GM21515 (cell line): ENCODE results near the gene SH3RF3.

Experiments used
- ATAC-seq: cut with Tn5 transposase; IDR thresholded peaks from one replicate; pipeline ENCODE4 v1.9.1; 2021; ENCODE audit not compliant: unreplicated experiment

SH3RF3 gene

DNA sequence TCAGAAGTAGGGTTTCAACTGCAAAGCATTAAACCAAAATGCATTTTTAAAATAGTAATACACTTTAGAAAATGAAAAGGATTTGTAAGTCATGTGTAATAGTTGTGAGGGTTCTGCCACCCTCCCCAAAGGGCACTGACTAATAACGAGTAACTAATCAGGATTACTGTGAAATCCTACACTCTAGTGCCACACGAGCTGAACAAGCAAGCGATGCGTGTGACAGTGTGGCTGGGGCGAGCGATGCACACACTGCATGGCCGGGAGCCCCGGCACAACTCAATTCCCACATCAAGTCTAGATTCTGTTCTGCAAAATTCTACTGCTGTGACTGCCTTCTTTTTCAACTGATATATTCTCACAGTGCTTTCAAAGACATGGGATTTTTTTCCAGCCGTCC, 328.4 kb downstream of the SH3RF3 start:
- ATAC-seq, result no peak

DNA sequence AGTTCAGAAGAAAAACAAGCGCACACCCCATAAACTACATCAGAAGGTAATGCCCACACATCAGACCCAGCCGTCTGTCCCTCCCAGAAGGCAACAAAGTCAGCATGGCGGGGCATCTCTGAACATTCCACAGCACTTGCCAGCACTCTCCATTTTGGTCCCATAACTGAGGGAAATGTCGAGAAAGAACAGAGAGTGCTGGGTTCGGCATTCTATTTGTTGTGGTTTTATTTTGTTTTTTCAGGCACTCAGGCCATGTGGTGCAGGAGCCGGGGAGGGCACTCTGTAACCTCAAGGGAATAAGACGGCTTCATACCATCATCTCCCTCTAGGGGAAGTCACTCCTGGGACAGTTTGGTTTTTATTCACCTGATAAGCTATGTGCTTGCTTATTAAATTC, 328.8 kb downstream of the SH3RF3 start:
- no peak for ATAC-seq

DNA sequence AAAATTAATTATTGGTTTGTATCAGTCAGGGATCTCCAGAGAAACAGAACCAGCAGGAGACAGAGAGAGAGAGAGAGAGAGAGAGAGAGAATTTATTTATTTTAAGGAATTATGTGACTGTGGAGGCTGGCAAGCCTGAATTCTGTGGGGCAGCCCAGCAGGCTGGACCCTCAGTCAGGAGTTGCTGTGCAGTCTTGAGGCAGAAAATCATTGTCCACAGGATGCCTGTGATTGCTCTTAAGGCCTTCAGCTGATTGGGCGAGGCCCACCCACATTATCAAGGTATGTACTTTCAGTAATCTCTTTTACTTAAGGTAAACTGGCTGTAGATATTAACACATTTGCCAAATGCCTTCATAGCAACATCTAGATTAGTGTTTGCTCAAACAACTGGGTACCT, 329.5 kb downstream of the SH3RF3 start:
- no peak for ATAC-seq

DNA sequence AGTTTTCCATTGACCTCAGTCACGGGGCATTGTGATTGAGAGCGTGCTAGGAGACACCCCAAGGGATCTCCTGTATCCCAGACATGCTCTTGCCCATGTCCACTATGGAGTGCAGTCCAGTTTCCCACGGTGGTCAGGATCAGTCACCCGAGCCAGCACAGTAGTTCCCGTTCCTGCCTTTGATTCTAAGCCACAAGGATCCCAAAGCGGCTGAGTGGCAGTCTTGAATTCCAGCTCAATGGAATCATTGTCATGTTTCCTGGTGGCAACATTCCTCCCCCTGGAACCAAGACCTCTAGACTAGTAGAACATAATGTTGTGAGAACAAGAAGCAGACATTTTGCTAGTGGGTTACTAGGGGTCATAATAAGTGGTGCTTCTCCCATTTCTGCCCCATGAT, 330.5 kb downstream of the SH3RF3 start:
- ATAC-seq, result no peak

DNA sequence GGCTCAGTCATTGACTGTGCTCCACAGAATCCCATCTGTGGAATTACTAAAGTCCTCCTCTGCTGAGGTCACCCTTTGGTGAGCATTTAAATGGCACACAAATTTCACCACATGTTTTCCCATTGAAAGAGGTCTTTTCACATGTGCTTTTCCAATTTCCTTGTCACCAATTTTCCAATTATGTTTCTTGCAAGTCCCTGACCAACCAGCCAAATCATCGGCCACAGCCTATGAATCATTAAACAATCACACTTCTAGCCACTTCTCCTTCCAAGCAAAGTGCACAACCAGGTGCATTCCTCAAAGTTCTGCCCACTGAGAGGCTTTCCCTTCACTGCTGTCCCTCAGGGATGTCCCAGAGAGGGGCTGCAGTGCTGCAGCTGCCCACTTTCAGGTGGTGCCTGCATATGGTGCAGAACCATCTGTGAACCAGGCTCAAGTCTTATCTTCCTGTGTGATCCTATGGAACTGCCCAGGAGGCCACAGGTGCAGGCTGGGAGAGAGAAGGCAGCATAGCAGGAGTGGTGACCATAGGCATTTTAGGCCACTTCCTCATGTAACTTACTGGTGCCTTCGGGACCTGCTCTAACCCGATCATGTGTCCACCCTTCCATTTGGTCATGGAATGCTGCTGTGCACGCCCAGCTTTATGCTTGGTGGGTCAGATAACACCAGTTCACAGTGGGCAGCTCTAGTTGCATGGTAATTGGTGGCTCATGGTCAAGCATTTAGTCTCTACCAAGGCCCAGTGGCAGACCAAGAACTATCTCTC, 331.7 kb downstream of the SH3RF3 start:
- ATAC-seq, result no peak

DNA sequence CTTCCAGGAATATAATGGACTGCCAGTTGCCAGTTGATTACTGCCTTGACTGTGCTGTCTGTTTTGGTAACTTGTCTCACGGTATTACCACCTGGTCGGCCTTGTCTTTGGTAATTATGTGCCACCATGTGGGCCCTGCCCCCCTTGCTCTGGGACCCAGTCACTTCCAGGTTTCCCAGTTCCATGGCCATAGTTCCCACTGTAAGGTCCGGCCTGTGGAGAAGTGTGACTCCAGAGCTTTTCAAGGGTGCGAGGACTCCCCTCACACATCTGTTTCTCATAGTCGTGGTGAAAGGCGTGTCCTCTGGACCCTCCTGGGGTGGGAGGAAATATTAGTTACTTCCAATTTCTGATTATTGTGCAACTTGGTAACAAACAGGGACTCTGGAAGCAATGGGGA, 334.2 kb downstream of the SH3RF3 start:
- no peak for ATAC-seq

DNA sequence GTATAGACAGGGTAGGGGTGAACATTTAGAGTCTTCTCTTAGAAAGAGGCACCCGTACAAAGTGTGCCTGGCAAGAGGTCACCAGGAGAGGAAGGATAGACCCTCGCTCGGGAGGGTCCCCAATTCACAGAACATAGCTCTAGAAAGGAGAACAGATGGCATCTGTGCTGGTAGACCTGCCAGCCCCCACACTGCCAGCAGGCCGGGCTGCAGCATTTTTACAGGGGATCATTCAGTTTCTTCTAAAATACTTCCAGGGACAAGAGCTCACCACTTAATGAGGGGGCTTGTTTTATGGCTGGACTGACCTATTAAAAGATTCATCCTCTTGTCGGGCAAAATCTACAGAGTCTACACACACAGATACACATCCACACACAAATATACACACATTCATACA, 334.9 kb downstream of the SH3RF3 start:
- no peak for ATAC-seq

DNA sequence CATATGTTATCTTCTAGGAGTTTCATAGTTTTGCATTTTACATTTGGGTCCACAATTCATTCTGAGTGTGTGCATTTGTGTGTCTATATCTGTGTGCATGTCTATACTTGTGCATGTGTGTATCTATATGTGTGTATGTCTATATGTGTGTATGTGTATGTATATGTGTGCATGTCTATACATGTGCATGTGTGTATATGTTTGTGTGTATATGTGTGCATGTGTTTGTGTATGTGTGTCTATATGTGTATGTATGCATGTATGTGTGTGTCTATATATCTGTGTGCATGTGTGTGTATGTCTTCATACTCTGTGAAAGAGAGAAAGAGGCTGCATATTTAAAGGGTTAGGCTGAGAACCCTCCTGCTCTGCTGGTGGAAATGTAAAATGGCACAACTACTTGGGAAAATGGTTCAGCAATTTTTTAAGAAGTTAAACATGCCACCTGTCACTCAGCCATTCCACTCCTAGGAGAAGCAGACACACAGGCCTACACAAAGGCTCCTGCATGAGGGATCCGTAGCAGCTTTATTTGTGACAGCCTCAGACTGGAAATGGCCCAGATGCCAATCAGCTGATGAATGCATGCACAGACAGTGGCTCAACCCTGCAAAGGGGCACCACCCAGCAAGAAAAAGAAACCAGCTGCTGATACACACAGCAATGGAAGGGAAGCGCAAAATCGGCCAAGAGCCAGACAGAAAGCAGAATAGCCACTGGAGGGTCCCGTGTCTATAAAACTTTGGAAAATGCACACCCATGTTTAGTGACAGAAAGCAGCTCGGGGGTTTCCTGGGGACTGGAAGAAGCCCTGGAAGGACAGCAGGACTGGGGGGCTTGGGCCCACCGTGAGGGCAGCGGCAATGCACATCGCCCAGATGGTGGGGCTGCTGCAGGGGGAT, 337.9 kb downstream of the SH3RF3 start:
- no peak for ATAC-seq

DNA sequence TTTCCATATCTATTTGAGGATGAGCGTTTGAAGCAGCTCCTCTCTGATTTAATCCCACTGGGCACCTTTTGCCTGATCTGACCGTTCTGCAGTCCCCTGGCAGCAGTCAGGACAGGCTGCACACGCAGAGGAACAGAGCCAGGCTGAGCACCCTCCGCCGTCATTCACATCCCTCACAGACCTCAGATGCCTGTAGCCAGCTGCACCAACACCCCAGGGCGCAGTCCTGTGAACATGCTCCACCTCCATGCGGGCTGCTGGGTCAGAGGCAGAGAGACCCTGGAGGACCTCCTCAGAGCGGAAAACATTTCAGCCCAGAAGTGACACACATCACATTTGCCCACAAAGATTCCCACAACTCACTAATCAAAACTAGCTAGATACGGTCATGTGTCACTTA, 338.7 kb downstream of the SH3RF3 start:
- no peak for ATAC-seq

DNA sequence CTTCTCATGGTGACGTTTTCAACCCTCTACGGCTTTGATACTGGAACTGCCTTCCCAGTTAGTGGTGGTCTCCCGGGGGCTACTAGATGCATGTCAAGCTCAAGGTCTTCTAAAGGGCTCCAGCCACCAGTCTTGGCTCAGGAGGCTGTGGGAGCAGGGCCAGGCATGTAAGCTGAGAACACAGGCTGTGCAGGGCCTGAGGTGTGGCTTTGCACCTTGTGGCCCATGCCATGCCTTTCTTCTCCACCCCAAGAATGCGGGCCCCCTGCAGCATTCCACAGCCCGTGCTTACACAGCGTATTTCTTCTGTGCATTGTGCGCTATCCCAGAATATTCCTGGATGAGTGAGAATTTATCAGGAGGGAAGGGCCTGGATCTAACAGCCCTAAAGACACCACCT, 339.9 kb downstream of the SH3RF3 start:
- ATAC-seq, result no peak

DNA sequence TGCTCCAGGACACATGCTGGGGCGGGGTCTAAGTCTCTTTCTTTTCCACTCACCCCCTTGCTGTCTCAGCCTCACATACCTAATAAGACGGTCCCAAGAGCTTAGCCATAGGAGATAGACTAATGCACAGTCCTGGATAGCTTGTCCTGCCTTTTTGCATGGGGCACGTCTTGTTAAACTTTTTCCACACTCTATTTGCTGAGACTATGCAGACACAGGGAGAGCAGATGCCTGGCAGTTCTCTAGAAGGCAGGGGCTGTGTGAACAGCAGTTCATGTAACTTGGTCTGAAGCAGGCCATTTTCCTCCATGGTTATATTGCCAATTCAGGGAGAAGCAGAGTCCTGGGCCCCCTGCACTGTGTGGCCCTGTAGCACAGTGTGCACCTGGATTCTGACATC, 342.7 kb downstream of the SH3RF3 start:
- no peak for ATAC-seq

DNA sequence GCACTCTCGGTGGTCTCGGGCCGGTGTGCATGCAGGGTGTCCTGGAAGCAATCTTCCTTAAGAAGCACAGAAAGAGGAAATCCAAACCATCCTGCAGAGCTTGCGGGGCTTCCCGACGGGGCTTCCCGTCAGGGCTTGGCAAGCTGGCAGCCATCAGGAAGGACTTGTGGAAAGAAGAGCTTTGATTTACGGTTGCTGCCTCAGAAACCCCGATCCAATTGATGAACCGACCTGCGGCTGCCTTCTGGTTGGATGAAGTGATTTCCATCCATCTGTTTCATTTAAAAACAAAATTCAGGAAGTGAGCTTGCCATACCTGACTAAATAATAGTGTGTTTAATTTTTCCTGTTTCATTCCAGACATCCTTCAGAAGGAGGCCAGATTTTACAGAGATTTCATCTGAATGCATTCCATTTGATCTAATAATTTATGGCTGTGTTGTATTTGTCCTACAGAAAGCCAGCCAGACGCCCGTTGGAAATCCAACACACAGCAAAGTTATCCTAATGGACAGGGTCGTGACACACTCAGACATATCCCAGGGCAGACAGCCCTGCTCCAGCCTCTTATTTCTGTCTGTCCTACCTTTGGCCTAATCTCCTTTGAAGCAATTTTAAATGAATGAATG, 343.4 kb downstream of the SH3RF3 start:
- ATAC-seq, result no peak

DNA sequence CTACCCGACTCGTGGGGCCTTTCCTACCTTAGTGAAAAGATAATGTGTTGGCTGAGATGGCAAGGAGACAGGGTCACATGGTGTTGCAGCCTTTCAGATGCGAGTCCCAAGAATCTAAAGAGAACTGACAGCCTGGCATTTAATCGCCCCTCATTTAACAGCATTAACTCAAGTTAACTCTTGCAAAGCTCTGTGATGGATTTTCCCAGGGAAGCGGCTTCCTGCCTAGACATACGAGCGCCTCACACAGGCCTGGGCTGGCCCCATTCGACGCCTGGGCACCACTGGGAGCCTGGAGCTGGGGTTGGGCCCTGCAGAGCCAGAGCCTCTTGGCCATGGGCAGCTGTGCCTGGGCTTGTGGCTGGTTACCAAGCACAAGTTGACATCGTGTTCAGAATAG, 344.0 kb downstream of the SH3RF3 start:
- no peak for ATAC-seq

DNA sequence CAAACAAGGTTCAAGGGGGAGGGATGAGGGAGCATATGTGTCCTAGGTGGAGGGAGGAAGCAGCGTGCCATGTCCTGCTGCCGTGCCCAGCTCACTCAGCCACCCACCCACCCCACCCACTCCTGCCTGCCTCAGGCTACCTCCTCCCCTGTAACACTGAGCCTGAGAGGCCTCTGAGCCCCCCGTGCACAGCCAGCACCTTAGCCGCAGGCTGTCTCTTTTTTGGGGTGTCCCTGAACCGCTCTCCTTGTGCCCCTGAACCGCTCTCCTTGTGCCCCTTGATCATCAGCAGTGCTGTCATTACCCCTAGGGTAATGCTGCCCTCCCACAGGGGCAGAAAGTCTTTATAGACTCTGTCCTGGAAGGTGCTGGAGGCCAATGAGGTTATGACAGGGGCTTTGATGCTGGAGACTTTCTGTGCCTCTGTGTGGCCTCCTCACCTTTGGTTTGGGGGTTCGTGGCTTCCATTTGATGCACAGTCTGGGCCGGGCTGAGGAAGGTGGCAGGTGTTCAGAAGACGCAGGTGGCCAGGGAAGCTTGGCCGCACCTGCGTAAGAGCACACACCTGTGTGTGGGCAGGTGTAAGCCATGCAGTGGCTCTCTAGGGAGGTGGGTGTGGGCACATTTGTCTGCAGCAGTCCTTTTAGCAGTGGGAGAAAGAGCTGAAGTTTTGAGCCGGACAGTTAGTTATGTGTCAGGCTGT, 344.8 kb downstream of the SH3RF3 start:
- ATAC-seq, result no peak

DNA sequence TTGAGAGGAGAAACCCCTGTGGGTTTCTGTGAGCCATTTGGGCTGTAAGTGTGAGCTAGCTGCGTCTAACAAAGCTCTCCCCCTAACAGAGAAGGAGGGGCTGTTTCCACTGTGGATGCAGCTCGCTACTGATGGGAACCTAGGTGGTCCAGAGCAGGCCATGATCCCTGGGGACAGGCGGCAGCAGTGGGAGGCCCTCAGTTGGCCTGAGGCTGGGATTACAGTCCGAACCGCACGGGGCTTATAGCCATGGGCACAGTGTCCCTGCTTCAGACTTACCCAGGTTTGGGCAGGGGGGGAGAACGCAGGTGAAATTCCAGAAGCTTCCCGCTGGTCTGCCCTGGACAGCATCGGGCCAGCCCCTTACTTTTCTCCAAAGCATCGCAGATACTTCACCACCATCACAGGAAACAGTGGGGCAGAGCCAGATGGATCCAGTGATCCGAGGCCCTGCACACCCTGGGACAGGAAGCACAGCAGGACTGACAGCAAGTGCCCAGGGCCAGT, 345.4 kb downstream of the SH3RF3 start:
- no peak for ATAC-seq

DNA sequence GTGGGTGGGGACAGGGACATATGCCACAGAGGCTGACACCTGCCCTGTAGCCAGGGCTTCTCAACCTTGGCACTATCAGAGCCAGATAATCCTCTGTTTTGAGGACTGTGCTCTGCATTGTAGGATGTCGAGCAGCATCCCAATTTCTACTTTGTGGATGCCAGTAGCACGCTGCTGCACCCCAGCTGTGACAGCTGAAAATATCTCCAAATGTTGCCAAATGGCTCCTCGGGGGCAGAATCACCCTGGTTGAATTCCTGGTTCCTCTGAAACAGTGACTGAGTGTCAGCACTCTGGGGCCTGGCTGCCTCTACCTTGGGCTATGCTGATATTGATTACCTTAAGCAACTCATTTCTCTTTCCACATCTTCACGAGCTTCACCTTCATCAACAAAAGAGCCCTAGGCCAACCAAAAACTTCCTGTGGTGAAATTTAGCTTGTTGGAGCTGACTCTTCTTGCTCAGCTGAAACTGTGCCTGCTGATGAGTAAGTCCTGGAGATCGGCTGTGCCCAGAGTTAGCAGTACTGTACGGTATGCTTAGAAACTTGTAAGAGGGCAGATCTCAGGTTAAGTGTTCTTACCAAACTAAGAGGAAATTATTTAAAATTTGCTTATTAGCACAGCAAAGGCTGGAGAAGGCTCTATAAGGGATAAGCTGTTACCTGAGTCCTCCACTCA, 346.7 kb downstream of the SH3RF3 start:
- no peak for ATAC-seq

DNA sequence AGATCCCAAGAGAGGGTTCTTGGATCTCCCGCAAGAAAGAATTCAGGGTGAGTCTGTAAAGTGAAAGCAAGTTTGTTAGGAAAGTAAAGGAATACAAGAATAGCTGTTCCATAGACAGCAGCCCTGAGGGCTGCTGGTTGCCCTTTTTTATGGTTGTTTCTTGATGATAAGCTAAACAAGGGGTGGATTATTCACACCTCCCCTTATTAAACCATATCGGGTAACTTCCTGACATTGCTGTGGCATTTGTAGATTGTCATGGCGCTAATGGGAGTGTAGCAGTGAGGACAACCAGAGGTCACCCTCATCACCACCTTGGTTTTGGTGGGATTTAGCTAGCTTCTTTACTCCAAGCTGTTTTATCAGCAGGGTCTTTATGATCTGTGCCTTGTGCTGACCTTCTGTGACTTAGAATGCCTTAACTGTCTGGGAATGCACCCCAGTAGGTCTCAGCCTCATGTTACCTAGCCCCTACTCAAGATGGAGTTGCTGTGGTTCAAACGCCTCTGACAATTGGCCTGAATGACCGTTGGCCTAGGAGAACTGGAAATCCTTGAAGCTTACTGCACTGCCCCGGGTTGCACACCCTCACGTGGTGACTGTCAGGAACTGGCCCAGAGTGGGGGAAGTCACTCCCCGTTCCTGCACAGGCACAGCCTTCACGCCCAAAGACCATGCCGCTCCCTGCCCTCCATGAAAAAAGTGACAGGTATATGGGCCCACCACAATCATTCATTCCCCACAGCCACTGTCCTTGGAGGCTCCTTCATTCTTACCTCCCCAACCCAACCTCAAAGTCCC, 347.8 kb downstream of the SH3RF3 start:
- ATAC-seq, result no peak

DNA sequence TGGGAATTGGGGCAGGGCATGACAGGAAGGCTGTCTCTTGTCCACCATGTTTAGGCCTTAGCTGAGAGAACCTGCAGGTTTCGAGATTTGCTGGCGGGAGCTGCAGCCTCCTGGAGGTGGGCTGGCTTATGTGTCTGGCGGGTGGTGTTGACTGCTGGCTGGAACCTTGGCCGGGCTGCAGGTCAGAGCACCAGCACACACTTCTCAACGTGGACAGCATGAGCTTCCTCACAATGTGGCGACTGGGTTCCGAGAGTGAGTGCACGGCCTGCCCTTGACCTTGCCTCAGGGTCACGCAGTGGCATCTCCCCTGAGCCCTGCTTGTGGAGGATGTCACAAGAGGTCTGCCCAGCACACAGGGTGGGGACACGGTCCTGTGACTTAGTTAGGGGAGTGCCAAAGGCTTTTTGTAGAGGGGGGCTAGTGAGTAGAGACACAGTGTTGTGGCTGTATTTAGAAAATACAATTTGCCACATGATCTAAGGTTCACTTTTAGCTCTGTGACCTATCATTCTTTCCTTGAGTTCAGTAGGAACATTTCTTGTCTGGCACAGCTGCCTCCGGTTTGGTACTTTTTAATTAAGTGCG, 350.0 kb downstream of the SH3RF3 start:
- no peak for ATAC-seq

DNA sequence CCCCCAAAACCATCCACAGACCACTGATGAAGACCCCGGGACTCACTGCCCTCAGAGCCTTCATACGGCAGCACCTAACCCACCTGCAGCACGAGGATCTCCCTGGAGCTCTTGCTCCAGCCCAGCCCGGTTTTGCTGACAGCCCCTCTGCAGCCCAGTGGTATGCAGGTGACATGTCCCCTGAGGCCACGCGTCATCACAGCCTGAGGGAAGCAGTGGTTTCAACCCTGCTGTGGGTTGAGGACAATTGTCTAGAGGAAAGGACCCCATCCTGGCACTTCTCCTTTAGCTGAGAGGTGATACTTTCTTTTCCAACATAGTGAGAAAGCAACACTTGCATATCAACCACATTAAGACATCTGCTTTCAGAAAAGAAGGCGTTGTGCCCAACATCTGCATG, 350.8 kb downstream of the SH3RF3 start:
- ATAC-seq, result no peak
